Esophagus squamous epithelium (tissue), 4 donors: ENCODE data around the gene LOXL1.

ENCODE experiments used
- CTCF ChIP-seq, 6 experiments: fragments of 450-650 bp in 4 of 6; fragments of 200-600 bp in 2 of 6; sonication (generic) in 2 of 6; IDR thresholded peaks; one replicate each; pipeline ENCODE4 v1.5.1; 2016 to 2019; ENCODE audit warnings: antibody characterized with exemption in 6 of 6, mild to moderate bottlenecking in 4 of 6, moderate library complexity in 4 of 6
- POLR2A ChIP-seq, 4 donors: fragments of 450-650 bp; IDR thresholded peaks; one replicate each; pipeline ENCODE4 v1.6.1; 2017; ENCODE audit warnings: antibody characterized with exemption in 4 of 4, mild to moderate bottlenecking in 4 of 4, moderate library complexity in 3 of 4

- no peak for TF ChIP-seq CTCF (IDR thresholded peaks at IDR 0.05)
- TF ChIP-seq POLR2A (IDR thresholded peaks at IDR 0.05), result no peak
Measured at GRCh38 chr15:73984208-73984979, 58.1 kb downstream of the LOXL1 start.
